ENCODE data around the gene TRABD2B.

Gene TRABD2B

DNA sequence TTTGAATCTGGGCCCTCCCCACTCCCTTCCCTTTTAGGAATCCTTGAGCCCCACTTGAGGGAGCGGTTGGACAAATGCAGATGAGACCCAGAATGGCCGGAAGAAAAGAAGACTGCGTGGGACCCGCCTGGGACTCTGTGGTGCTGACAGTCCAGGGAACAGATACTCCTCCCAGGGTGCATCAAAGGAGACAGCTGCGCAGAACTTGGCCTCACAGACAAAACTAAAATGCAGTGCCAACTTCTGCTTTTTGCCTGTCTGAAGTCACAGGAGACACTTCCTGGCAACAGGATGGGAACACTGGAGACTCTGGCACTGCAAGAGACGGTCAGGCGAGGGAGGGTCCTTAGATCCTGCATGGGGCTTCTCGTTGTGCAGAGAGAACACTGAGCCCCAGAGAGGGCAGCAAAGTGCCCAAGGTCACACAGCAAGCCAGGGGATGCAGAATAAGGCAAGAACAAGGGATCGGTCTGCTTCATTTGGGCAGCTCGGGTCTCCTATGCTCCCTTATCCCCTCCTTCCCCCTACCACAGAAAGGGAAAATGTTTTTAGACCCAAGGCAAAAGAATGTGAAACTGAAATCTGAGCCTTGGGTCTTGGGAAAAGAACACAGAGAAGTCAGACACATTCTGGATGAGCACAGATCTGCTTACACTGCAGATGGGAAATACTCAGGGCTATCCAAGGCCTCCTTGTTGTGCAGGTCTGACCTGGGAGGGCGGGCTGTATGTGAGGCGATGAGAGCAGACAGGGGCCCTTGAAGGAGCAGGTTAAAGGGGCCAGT is 182.4 kb downstream of the TRABD2B start:
- DNase-seq (ENCODE audit: low read depth) = no peak
- TF ChIP-seq, protein P1, sequence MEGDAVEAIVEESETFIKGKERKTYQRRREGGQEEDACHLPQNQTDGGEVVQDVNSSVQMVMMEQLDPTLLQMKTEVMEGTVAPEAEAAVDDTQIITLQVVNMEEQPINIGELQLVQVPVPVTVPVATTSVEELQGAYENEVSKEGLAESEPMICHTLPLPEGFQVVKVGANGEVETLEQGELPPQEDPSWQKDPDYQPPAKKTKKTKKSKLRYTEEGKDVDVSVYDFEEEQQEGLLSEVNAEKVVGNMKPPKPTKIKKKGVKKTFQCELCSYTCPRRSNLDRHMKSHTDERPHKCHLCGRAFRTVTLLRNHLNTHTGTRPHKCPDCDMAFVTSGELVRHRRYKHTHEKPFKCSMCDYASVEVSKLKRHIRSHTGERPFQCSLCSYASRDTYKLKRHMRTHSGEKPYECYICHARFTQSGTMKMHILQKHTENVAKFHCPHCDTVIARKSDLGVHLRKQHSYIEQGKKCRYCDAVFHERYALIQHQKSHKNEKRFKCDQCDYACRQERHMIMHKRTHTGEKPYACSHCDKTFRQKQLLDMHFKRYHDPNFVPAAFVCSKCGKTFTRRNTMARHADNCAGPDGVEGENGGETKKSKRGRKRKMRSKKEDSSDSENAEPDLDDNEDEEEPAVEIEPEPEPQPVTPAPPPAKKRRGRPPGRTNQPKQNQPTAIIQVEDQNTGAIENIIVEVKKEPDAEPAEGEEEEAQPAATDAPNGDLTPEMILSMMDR (conservative IDR thresholded peaks at IDR 0.05; ENCODE audit: control insufficient read depth, insufficient read depth, low read depth, low read length) = no peak
- no peak overlapping the region for H3K4me3 ChIP-seq (ENCODE audit: control insufficient read depth, low read depth, low read length)

DNA sequence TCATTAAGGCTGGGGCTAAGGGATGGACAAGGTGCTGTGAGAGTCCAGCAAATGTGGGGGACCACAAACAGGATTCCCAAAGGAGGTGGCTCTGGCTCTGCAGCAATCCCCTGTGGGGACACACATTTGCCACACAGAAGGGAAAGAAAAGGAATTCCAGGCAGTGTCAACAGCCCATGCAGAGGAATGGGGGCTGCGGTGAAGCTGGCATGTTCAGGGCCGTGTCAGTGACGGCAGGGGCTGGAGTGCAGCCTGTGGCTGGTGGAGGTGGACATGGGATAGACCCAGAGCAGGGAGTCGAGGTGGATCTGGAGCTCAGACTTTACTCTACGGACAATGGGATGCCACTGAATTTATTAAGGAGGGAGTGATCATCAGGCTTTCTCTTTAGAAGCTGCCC is 183.2 kb downstream of the TRABD2B start:
- no peak overlapping the region for H3K4me3 ChIP-seq (ENCODE audit: control insufficient read depth, low read depth, low read length)
- no peak for DNase-seq (ENCODE audit: low read depth)
- TF ChIP-seq, protein P1 (conservative IDR thresholded peaks at IDR 0.05; ENCODE audit: control insufficient read depth, insufficient read depth, low read depth, low read length) = no peak

DNA sequence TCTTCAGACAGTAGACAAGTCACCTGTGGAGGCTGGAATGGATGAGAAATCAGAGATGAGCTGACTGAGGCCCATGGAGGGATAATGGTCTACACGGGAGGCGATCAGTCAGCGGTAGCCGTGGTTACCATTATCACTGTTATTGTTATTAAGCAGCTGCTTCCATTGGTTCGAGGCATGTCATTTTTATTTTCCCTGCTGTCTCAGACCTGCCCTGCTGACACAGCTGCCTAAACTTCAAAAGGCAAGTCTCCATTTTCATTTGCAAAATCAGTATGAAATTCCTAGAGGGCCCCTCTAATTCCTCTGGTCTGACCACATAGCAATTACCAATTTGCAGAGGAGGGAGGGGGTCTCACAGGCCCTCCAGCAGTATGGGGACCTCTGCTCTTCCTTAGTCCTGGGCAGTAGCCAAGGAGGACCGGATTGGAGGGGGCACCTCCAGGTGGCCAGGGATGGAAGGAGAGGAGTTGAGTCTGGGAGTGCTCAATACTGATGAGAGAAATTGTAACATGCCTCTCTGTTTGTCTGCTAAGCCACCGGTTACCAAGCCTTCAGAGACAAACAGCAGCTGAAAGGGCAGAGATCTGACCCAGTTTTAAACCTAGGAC is 184.2 kb downstream of the TRABD2B start:
- TF ChIP-seq, protein P1 (conservative IDR thresholded peaks at IDR 0.05; ENCODE audit: control insufficient read depth, insufficient read depth, low read depth, low read length) = no peak
- DNase-seq (ENCODE audit: low read depth) = no peak
- H3K4me3 ChIP-seq (ENCODE audit: control insufficient read depth, low read depth, low read length) = no peak overlapping the region

DNA sequence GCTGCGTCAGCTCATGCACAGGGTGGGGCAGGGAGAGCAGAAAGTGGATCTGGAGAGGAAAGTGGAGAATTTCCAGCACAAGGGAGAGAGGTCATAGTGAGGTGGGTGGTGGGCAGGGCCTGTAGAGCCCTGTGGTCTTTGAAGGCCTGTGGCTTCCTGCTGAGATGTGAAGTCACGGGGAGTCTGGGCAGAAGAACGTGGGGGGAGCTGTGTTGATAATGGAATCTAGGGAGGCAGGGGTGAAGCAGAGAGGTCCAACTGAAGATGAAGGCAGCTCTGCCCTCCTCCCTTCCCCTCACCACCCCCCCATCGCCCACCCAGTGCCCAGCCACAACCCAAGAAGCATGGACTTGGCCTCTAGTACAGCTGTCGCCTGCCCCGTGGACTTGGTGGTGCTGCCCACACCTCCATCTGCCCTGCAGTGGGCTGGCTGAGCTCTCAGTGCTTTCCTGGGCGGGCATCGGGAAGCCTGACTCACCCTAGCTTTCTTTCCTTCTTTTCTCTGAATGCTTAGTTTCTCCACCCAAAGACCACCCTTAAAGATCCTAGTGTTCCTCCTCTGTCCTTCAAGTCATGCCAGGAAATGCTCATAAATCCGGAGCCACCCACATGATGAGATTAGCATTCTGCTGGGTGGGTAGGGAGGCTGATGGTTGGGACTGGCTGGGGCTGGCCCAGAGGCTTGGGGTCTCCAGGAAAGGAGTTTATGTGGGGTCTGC is 186.1 kb downstream of the TRABD2B start:
- no peak overlapping the region for H3K4me3 ChIP-seq (ENCODE audit: control insufficient read depth, low read depth, low read length)
- TF ChIP-seq, protein P1 (conservative IDR thresholded peaks at IDR 0.05; ENCODE audit: control insufficient read depth, insufficient read depth, low read depth, low read length) = no peak
- no peak for DNase-seq (ENCODE audit: low read depth)

DNA sequence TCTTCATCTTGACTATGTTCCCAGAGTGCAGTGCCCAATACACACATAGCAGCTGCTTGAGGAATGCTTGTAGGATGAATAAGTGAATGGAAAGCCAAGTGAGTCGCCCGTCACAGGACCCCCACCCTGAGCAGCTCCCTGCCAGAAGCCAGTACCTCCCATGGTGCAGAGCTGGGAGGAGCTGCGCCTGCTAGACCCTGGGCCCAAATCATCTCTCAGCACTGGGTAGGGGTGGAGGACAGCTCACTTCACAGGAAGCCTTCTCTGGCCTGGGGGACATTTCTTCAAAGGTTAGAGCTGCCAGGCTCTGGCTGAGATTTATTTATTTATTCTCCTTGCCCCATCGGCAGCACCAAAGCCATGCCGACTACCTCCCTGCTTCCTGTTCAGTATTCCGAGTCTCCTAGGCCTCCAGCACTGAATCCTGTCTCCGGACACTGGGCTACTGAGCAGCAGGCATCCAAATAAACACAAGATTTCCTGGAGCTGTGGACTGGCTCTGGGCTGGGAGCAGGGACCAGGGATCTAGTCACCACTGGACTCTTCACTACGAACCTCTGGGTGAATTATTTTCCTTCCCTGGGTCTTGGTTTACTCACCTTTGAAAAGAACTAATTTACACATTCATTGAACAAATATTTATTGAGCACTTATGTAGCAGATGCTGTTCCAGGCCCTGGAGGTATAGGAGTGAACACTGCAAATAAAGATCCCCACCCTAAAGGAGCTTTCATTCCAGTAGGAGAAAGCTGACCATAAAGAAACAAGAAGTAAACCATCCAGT is 187.7 kb downstream of the TRABD2B start:
- no peak overlapping the region for H3K4me3 ChIP-seq (ENCODE audit: control insufficient read depth, low read depth, low read length)
- TF ChIP-seq, protein P1 (conservative IDR thresholded peaks at IDR 0.05; ENCODE audit: control insufficient read depth, insufficient read depth, low read depth, low read length) = no peak
- DNase-seq (ENCODE audit: low read depth) = no peak

DNA sequence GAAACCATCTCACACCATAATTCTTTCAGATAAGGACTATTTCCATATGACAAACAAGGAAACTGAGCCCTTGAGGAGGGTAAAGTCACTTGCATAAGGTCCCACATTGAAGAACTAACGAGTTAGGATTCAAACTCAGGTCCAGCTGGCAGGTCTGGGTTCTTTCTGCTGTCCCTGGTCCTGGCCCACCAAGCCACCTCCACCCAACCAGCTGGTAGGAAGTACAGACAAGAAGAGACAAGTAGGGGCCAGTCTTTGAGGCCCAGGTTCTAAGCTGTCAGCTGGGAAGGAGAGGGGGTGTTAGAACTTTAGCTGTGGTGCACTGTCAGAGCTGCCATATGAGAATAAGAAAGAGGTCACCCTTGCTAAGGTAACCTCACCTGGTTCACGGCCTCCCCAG is 188.6 kb downstream of the TRABD2B start:
- H3K4me3 ChIP-seq (ENCODE audit: control insufficient read depth, low read depth, low read length) = no peak overlapping the region
- TF ChIP-seq, protein P1 (conservative IDR thresholded peaks at IDR 0.05; ENCODE audit: control insufficient read depth, insufficient read depth, low read depth, low read length) = no peak
- DNase-seq (ENCODE audit: low read depth) = no peak
